HepG2 (cell line): ENCODE results near the gene PTGIS. TPM values are rescaled to one million over a fixed set of nuclear protein-coding genes. Genes with fewer than 3 reads are reported as not detected.
A peak's percentile ranks its signal among the peaks of the same experiment; 100 is the strongest.

ENCODE experiments used
- ARID3A ChIP-seq: IDR thresholded peaks from 2 replicates; pipeline ENCODE4 v1.6.1; 2012; ENCODE audit warnings: low read depth, low read length, improper control_type of control experiment
- BATF2 ChIP-seq: sonication (generic); formaldehyde crosslinking; IDR thresholded peaks from 2 replicates; pipeline ENCODE4 v1.8.0; 2022; ENCODE audit warnings: mild to moderate bottlenecking, missing genetic modification reagents, moderate library complexity
- CREBL2 ChIP-seq: sonication (generic); formaldehyde crosslinking; IDR thresholded peaks from 2 replicates; pipeline ENCODE4 v1.8.1; 2023; ENCODE audit warnings: missing genetic modification reagents, mild to moderate bottlenecking, borderline replicate concordance
- ETV6 ChIP-seq: sonication (generic); formaldehyde crosslinking; conservative IDR thresholded peaks from 2 replicates; pipeline ENCODE4 v1.4.0; 2020; ENCODE audit warnings: missing genetic modification reagents
- HDAC1 ChIP-seq: sonication (generic); formaldehyde crosslinking; IDR thresholded peaks from 2 replicates; pipeline ENCODE4 v1.5.1; 2020; ENCODE audit warnings: mild to moderate bottlenecking, missing genetic modification reagents
- HIC2 ChIP-seq: sonication (generic); formaldehyde crosslinking; IDR thresholded peaks from 2 replicates; pipeline ENCODE4 v1.9.0; 2022; ENCODE audit warnings: low read depth, missing genetic modification reagents
- RARA ChIP-seq: IDR thresholded peaks from 2 replicates; pipeline ENCODE4 v1.6.1; 2016; ENCODE audit warnings: missing genetic modification reagents, missing compliant biosample characterization
- RFX1 ChIP-seq: fragments of 450-650 bp; IDR thresholded peaks from 2 replicates; pipeline ENCODE4 v1.6.1; 2017
- SOX5 ChIP-seq: IDR thresholded peaks from 2 replicates; pipeline ENCODE4 v1.6.1; 2016; ENCODE audit warnings: borderline replicate concordance
- SOX6 ChIP-seq, 2 experiments: fragments of 450-650 bp in 1 of 2; sonication (generic) in 1 of 2; formaldehyde crosslinking in 1 of 2; IDR thresholded peaks; 2 replicates each; pipeline versions ENCODE4 v1.4.0 to v1.6.1; 2017 to 2020; ENCODE audit warnings: antibody characterized with exemption in 1 of 2, mild to moderate bottlenecking in 1 of 2, missing genetic modification reagents in 1 of 2
- SRSF9 ChIP-seq: fragments of 200-400 bp; formaldehyde crosslinking; IDR thresholded peaks from 2 replicates; pipeline ENCODE4 v1.6.1; 2018; ENCODE audit warnings: borderline replicate concordance, mild to moderate bottlenecking, low read depth, low read length; ENCODE audit not compliant: insufficient read depth, poor library complexity, severe bottlenecking
- TRIM24 ChIP-seq: sonication (generic); formaldehyde crosslinking; IDR thresholded peaks from 2 replicates; pipeline ENCODE4 v1.8.0; 2022; ENCODE audit warnings: mild to moderate bottlenecking, missing genetic modification reagents
- UBTF ChIP-seq: sonication (generic); formaldehyde crosslinking; IDR thresholded peaks from 2 replicates; pipeline ENCODE4 v1.4.0; 2020; ENCODE audit warnings: mild to moderate bottlenecking, missing genetic modification reagents
- ZBTB20 ChIP-seq: sonication (generic); formaldehyde crosslinking; IDR thresholded peaks from 2 replicates; pipeline ENCODE4 v1.8.1; 2023; ENCODE audit warnings: missing genetic modification reagents, low read depth, mild to moderate bottlenecking, borderline replicate concordance
- ZMAT5 ChIP-seq: sonication (generic); formaldehyde crosslinking; IDR thresholded peaks from 2 replicates; pipeline ENCODE4 v1.5.0; 2020; ENCODE audit warnings: mild to moderate bottlenecking, low read depth, missing genetic modification reagents, borderline replicate concordance
- ZMYM3 ChIP-seq: sonication (generic); formaldehyde crosslinking; IDR thresholded peaks from 2 replicates; pipeline ENCODE4 v1.5.1; 2020; ENCODE audit warnings: mild to moderate bottlenecking, missing genetic modification reagents
- ZNF547 ChIP-seq: sonication (generic); formaldehyde crosslinking; IDR thresholded peaks from 2 replicates; pipeline ENCODE4 v1.5.1; 2020; ENCODE audit warnings: mild to moderate bottlenecking, missing genetic modification reagents
- ZNF549 ChIP-seq: sonication (generic); formaldehyde crosslinking; IDR thresholded peaks from 2 replicates; pipeline ENCODE4 v1.5.0; 2020; ENCODE audit warnings: missing genetic modification reagents
- ZNF558 ChIP-seq: sonication (generic); formaldehyde crosslinking; IDR thresholded peaks from 2 replicates; pipeline ENCODE4 v1.9.0; 2022; ENCODE audit warnings: mild to moderate bottlenecking, missing genetic modification reagents, borderline replicate concordance
- ZNF709 ChIP-seq: sonication (generic); formaldehyde crosslinking; IDR thresholded peaks from 2 replicates; pipeline ENCODE4 v1.5.0; 2020; ENCODE audit warnings: mild to moderate bottlenecking, missing genetic modification reagents
- ZNF768 ChIP-seq: sonication (generic); formaldehyde crosslinking; IDR thresholded peaks from 2 replicates; pipeline ENCODE4 v1.4.0; 2020; ENCODE audit warnings: missing genetic modification reagents
- ZNF790 ChIP-seq: sonication (generic); formaldehyde crosslinking; IDR thresholded peaks from 2 replicates; pipeline ENCODE4 v1.8.0; 2022; ENCODE audit warnings: missing genetic modification reagents, mild to moderate bottlenecking, borderline replicate concordance
- polyA plus RNA-seq, 8 experiments: library from polyadenylated mRNA; depleted of rRNA in 3 of 8; stranded (reverse) in 7 of 8; unstranded in 1 of 8; fragments of >200 nt; fragmentation: Illumina TruSeq in 4 of 8; extraction: Trizol in 4 of 8; gene quantifications; 2 replicates each; pipeline versions ENCODE4 v1.2.1 to v1.2.3, GENCODE V29; 2011 to 2016; ENCODE audit warnings: low read depth in 4 of 8, missing spikeins in 1 of 8, mixed read lengths in 1 of 8; ENCODE audit not compliant: insufficient read depth in 1 of 8
- total RNA-seq, 5 experiments: library from RNA; depleted of rRNA; stranded (reverse); fragments of >200 nt; fragmentation: Illumina TruSeq; extraction: Trizol; gene quantifications; 2 replicates each; pipeline ENCODE4 v1.2.3, GENCODE V29; 2016; ENCODE audit warnings: low read depth in 1 of 5

The PTGIS gene
- total and polyA plus RNA-seq, 2 of the 13 experiments (the other 11 are each of a cell fraction or from before 2014, with no cell fraction given), result not detected

GRCh38 chr20:49594143-49594930 is 26.4 kb upstream of the PTGIS start (continued):
- TF ChIP-seq ZNF790 (CRISPR knock-in tag) (no peak), ARID3A (no peak), RARA (CRISPR knock-in tag) (peak; percentile 85), CREBL2 (CRISPR knock-in tag) (no peak), ZBTB20 (CRISPR knock-in tag) (no peak), UBTF (CRISPR knock-in tag) (peak; percentile 45; the same call in 1 of the 2 replicates), SOX6 (IDR thresholded peaks at IDR 0.05) (no peak), SOX6 (CRISPR knock-in tag; IDR thresholded peaks at IDR 0.05) (no peak), HDAC1 (CRISPR knock-in tag) (no peak; the same call in 1 of the 2 replicates), ZMAT5 (no peak), BATF2 (CRISPR knock-in tag) (no peak), ZNF549 (CRISPR knock-in tag) (no peak), ETV6 (CRISPR knock-in tag) (no peak), HIC2 (peak; percentile 89), ZNF768 (CRISPR knock-in tag) (peak; percentile 100), ZNF558 (no peak), ZNF547 (CRISPR knock-in tag) (peak; percentile 74; the same call in 1 of the 2 replicates), SOX5 (peak; percentile 42; the same call in 1 of the 2 replicates), ZMYM3 (CRISPR knock-in tag) (peak; percentile 98), SRSF9 (no peak), ZNF709 (CRISPR knock-in tag) (no peak), TRIM24 (CRISPR knock-in tag) (peak; percentile 75; the same call in 1 of the 2 replicates), RFX1 (no peak)
